ENCODE data around the gene TMEM235. TPM values are rescaled to one million over a fixed set of nuclear protein-coding genes. Genes with fewer than 3 reads are reported as not detected.
"Not testable (repeated sequence)": the region's sequence is repeated elsewhere in the genome, so short reads cannot be mapped to it uniquely, and the experiment has no call there.

TMEM235 gene
- total RNA-seq, 3 donors from 2014 or later, result not detected

- DNase-seq (no peak), ATAC-seq (peak; percentile 35 to 37)
- Mint-ChIP-seq H3K36me3 (ENCODE audit: insufficient read depth) (no peaks in the 10 kb centered on the region), H3K27me3 (ENCODE audit: low read depth) (peaks cover 17% of the 10 kb centered on the region), H3K9me3 (no peaks in the 10 kb centered on the region), H3K4me1 (ENCODE audit: low read depth) (peaks cover 8% of the 10 kb centered on the region), H3K4me3 (no peak overlapping the region)
Measured at GRCh38 chr17:78226759-78227454, 4.5 kb upstream of the TMEM235 start.

GRCh38 chr17:78227455-78227916, 3.9 kb upstream of the TMEM235 start:
- H3K36me3 Mint-ChIP-seq (ENCODE audit: insufficient read depth), result no peaks in the 10 kb centered on the region
- DNase-seq, result no peak
- no peaks in the 10 kb centered on the region for H3K9me3 Mint-ChIP-seq
- ATAC-seq, result no peak
- no peak overlapping the region for H3K4me3 Mint-ChIP-seq
- peaks cover 22% of the 10 kb centered on the region for H3K27me3 Mint-ChIP-seq (ENCODE audit: low read depth)
- H3K4me1 Mint-ChIP-seq (ENCODE audit: low read depth), result peaks cover 13% of the 10 kb centered on the region

- Mint-ChIP-seq H3K4me1 (ENCODE audit: low read depth) (peaks cover 10% of the 10 kb centered on the region), H3K9me3 (no peaks in the 10 kb centered on the region), H3K4me3 (no peak overlapping the region), H3K27me3 (ENCODE audit: low read depth) (peaks cover 28% of the 10 kb centered on the region), H3K36me3 (ENCODE audit: insufficient read depth) (no peaks in the 10 kb centered on the region)
- no peak for DNase-seq
- no peak for ATAC-seq
Measured at GRCh38 chr17:78228176-78228575, 3.3 kb upstream of the TMEM235 start.

- ATAC-seq, result no peak
- Mint-ChIP-seq H3K9me3 (no peaks in the 10 kb centered on the region), H3K27me3 (ENCODE audit: low read depth) (peaks cover 28% of the 10 kb centered on the region), H3K36me3 (ENCODE audit: insufficient read depth) (no peaks in the 10 kb centered on the region), H3K4me1 (ENCODE audit: low read depth) (peaks cover 8% of the 10 kb centered on the region), H3K4me3 (no peak overlapping the region)
- no peak for DNase-seq
Measured at GRCh38 chr17:78230252-78230962, 1.0 kb upstream of the TMEM235 start.

GRCh38 chr17:78231991-78232858, 794 bp downstream of the TMEM235 start:
- Mint-ChIP-seq H3K4me3 (no peak overlapping the region), H3K27me3 (ENCODE audit: low read depth) (peaks cover 28% of the 10 kb centered on the region), H3K9me3 (no peaks in the 10 kb centered on the region), H3K36me3 (ENCODE audit: insufficient read depth) (no peaks in the 10 kb centered on the region), H3K4me1 (ENCODE audit: low read depth) (peaks cover 5% of the 10 kb centered on the region)
- ATAC-seq, result peak; percentile 68 to 80
- no peak for DNase-seq

GRCh38 chr17:78232859-78233173, 1.4 kb downstream of the TMEM235 start:
- DNase-seq, result no peak
- ATAC-seq, result peak in 1 of 2 donors; percentile 28
- Mint-ChIP-seq H3K27me3 (ENCODE audit: low read depth) (peaks cover 26% of the 10 kb centered on the region), H3K9me3 (no peaks in the 10 kb centered on the region), H3K36me3 (ENCODE audit: insufficient read depth) (no peaks in the 10 kb centered on the region), H3K4me3 (no peak overlapping the region), H3K4me1 (ENCODE audit: low read depth) (peaks cover 5% of the 10 kb centered on the region)

- no peak overlapping the region for H3K4me3 Mint-ChIP-seq
Measured at GRCh38 chr17:78233678-78234077, 2.2 kb downstream of the TMEM235 start.

GRCh38 chr17:78234261-78234865, 2.9 kb downstream of the TMEM235 start:
- peaks cover 23% of the 10 kb centered on the region for H3K27me3 Mint-ChIP-seq (ENCODE audit: low read depth)
- H3K9me3 Mint-ChIP-seq, result no peaks in the 10 kb centered on the region
- H3K4me3 Mint-ChIP-seq, result no peak overlapping the region
- no peak for ATAC-seq
- H3K4me1 Mint-ChIP-seq (ENCODE audit: low read depth), result peaks cover 5% of the 10 kb centered on the region
- no peaks in the 10 kb centered on the region for H3K36me3 Mint-ChIP-seq (ENCODE audit: insufficient read depth)
- no peak for DNase-seq

More at GRCh38 chr17:78233678-78234077, 2.2 kb downstream of the TMEM235 start:
- Mint-ChIP-seq H3K9me3 (no peaks in the 10 kb centered on the region), H3K36me3 (ENCODE audit: insufficient read depth) (no peaks in the 10 kb centered on the region), H3K27me3 (ENCODE audit: low read depth) (peaks cover 26% of the 10 kb centered on the region), H3K4me1 (ENCODE audit: low read depth) (peaks cover 5% of the 10 kb centered on the region)
- DNase-seq, result no peak
- ATAC-seq, result no peak

GRCh38 chr17:78235022-78235421, 3.6 kb downstream of the TMEM235 start:
- not testable (repeated sequence) for H3K36me3 Mint-ChIP-seq (ENCODE audit: insufficient read depth); ATAC-seq; H3K9me3 Mint-ChIP-seq; H3K4me1 Mint-ChIP-seq (ENCODE audit: low read depth); H3K4me3 Mint-ChIP-seq; DNase-seq
- H3K27me3 Mint-ChIP-seq (ENCODE audit: low read depth), result peaks cover 23% of the 10 kb centered on the region

GRCh38 chr17:78235885-78236284, 4.5 kb downstream of the TMEM235 start:
- ATAC-seq (no peak), DNase-seq (no peak)
- Mint-ChIP-seq H3K4me3 (no peak overlapping the region), H3K9me3 (no peaks in the 10 kb centered on the region), H3K27me3 (ENCODE audit: low read depth) (peaks cover 18% of the 10 kb centered on the region), H3K4me1 (ENCODE audit: low read depth) (peaks cover 5% of the 10 kb centered on the region), H3K36me3 (ENCODE audit: insufficient read depth) (no peaks in the 10 kb centered on the region)

GRCh38 chr17:78236362-78237127, 5.1 kb downstream of the TMEM235 start:
- Mint-ChIP-seq H3K9me3 (no peaks in the 10 kb centered on the region), H3K27me3 (ENCODE audit: low read depth) (peaks cover 11% of the 10 kb centered on the region), H3K4me3 (no peak overlapping the region), H3K36me3 (ENCODE audit: insufficient read depth) (no peaks in the 10 kb centered on the region), H3K4me1 (ENCODE audit: low read depth) (peaks cover 5% of the 10 kb centered on the region)
- DNase-seq (no peak), ATAC-seq (no peak)

- Mint-ChIP-seq H3K4me1 (ENCODE audit: low read depth) (no peaks in the 10 kb centered on the region), H3K9me3 (no peaks in the 10 kb centered on the region), H3K36me3 (ENCODE audit: insufficient read depth) (no peaks in the 10 kb centered on the region), H3K4me3 (no peak overlapping the region), H3K27me3 (ENCODE audit: low read depth) (peaks cover 5% of the 10 kb centered on the region)
- DNase-seq (no peak), ATAC-seq (no peak)
Measured at GRCh38 chr17:78237401-78238012, 6.1 kb downstream of the TMEM235 start.

- DNase-seq, result no peak
Measured at GRCh38 chr17:78238823-78239488, 7.5 kb downstream of the TMEM235 start.

More at GRCh38 chr17:78238823-78239488, 7.5 kb downstream of the TMEM235 start:
- ATAC-seq, result no peak
- Mint-ChIP-seq H3K27me3 (ENCODE audit: low read depth) (no peaks in the 10 kb centered on the region), H3K4me1 (ENCODE audit: low read depth) (no peaks in the 10 kb centered on the region), H3K4me3 (no peak overlapping the region), H3K36me3 (ENCODE audit: insufficient read depth) (no peaks in the 10 kb centered on the region), H3K9me3 (no peaks in the 10 kb centered on the region)

All from activated T-cell treated with anti-CD3 and anti-CD28 coated beads, Interleukin-2, amount 50 U/mL, for 4 hours (primary cell).